Fibroblast of lung (primary cell): ENCODE results near the gene PID1. TPM values are rescaled to one million over a fixed set of nuclear protein-coding genes. Genes with fewer than 3 reads are reported as not detected.

Source experiments
- DNase-seq, 2 donors: peaks; one replicate each; pipeline versions ENCODE4 v3.0.0 to v3.0.0-alpha.2; 2010; ENCODE audit warnings: low read depth in 2 of 2
- H2AFZ ChIP-seq: 2 replicates; pipeline ENCODE4 v1.5.1; 2012; ENCODE audit warnings: low read length, control low read depth, inconsistent platforms
- H3K27ac ChIP-seq: 2 replicates; pipeline ENCODE4 v1.5.1; 2011; ENCODE audit warnings: low read length, control low read depth; ENCODE audit not compliant: insufficient read depth
- H3K27me3 ChIP-seq: 2 replicates; pipeline ENCODE4 v1.5.1; 2011; ENCODE audit warnings: mild to moderate bottlenecking, low read length; ENCODE audit not compliant: control insufficient read depth, insufficient read depth
- H3K36me3 ChIP-seq: 2 replicates; pipeline ENCODE4 v1.5.1; 2011; ENCODE audit warnings: low read length; ENCODE audit not compliant: control insufficient read depth, insufficient read depth
- H3K4me1 ChIP-seq: 2 replicates; pipeline ENCODE4 v1.5.1; 2011; ENCODE audit warnings: low read length; ENCODE audit not compliant: control insufficient read depth, insufficient read depth; ENCODE audit errors: extremely low read depth
- H3K4me2 ChIP-seq: 2 replicates; pipeline ENCODE4 v1.5.1; 2011; ENCODE audit warnings: low read length, control low read depth; ENCODE audit not compliant: insufficient read depth; ENCODE audit errors: extremely low read depth
- H3K4me3 ChIP-seq, 4 experiments: fragments of 200-600 bp in 1 of 4; sonication (generic) in 1 of 4; replicated peaks in 1 of 4; 2 replicates each; pipeline ENCODE4 v1.5.1; 2011 to 2016; ENCODE audit warnings: low read length in 4 of 4, low read depth in 3 of 4, mild to moderate bottlenecking in 3 of 4, control low read depth in 2 of 4, inconsistent platforms in 1 of 4, mixed read lengths in 1 of 4; ENCODE audit not compliant: insufficient read depth in 1 of 4; ENCODE audit errors: control extremely low read depth in 1 of 4
- H3K79me2 ChIP-seq: 2 replicates; pipeline ENCODE4 v1.5.1; 2012; ENCODE audit warnings: mild to moderate bottlenecking, low read length, inconsistent platforms; ENCODE audit not compliant: control insufficient read depth, insufficient read depth
- H3K9ac ChIP-seq: 2 replicates; pipeline ENCODE4 v1.5.1; 2011; ENCODE audit warnings: mild to moderate bottlenecking, low read length, control low read depth; ENCODE audit not compliant: insufficient read depth
- H3K9me3 ChIP-seq: 2 replicates; pipeline ENCODE4 v1.5.1; 2012; ENCODE audit warnings: low read depth, low read length; ENCODE audit not compliant: control insufficient read depth, insufficient read depth
- H4K20me1 ChIP-seq: 2 replicates; pipeline ENCODE4 v1.5.1; 2011; ENCODE audit warnings: low read length; ENCODE audit not compliant: control insufficient read depth, insufficient read depth; ENCODE audit errors: extremely low read depth
- EZH2 ChIP-seq: IDR thresholded peaks from 2 replicates; pipeline ENCODE4 v1.5.1; 2012; ENCODE audit warnings: low read length, control low read depth, mild to moderate bottlenecking; ENCODE audit errors: missing control alignments
- polyA plus RNA-seq, 2 donors: library from polyadenylated mRNA; depleted of rRNA in 1 of 2; stranded (reverse) in 1 of 2; unstranded in 1 of 2; fragments of >200 nt; gene quantifications; 2 replicates each; pipeline ENCODE4 v1.2.1, GENCODE V29; 2011 to 2012; ENCODE audit warnings: missing spikeins in 1 of 2
- total RNA-seq: library from RNA; depleted of rRNA; stranded (reverse); fragments of >200 nt; gene quantifications from 2 replicates; pipeline ENCODE4 v1.2.1, GENCODE V29; 2014
- TF ChIP-seq, protein P1 (sequence below), 2 donors: IDR thresholded peaks in 1 of 2; conservative IDR thresholded peaks in 1 of 2; 1 replicate in 1 of 2; 2 replicates in 1 of 2; pipeline ENCODE4 v1.5.1; 2011 to 2012; ENCODE audit warnings: low read length in 2 of 2, control low read depth in 1 of 2, inconsistent platforms in 1 of 2, low read depth in 1 of 2, mild to moderate bottlenecking in 1 of 2

The PID1 gene
- total and polyA plus RNA-seq, 2 donors (not counting 1 experiment from before 2014, with no cell fraction given), result 15.7 to 29.6 TPM

DNA sequence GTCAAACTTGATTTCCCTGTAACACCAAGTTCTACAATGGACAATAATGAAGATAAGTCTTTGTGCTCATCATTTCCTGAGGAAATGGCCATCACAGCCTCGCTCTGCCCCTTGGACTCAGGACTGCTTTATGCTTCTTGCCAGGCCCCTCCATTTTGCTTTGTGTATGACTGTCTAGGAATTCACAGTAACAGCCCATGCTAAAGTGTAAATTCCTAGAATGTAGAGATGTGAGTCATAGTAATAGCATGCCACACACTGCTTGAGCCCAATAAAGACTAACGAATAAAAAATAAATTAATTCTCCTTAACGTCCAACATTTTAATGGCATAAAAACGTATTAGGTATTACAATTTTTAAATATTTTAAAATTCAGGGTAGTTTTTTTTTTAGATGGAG lies 226.5 kb downstream of the PID1 start:
- DNase-seq, result peak; percentile 39 to 45
- no peaks in the 10 kb centered on the region for H3K4me1 ChIP-seq
- TF ChIP-seq EZH2, result no peak
- TF ChIP-seq, protein P1, sequence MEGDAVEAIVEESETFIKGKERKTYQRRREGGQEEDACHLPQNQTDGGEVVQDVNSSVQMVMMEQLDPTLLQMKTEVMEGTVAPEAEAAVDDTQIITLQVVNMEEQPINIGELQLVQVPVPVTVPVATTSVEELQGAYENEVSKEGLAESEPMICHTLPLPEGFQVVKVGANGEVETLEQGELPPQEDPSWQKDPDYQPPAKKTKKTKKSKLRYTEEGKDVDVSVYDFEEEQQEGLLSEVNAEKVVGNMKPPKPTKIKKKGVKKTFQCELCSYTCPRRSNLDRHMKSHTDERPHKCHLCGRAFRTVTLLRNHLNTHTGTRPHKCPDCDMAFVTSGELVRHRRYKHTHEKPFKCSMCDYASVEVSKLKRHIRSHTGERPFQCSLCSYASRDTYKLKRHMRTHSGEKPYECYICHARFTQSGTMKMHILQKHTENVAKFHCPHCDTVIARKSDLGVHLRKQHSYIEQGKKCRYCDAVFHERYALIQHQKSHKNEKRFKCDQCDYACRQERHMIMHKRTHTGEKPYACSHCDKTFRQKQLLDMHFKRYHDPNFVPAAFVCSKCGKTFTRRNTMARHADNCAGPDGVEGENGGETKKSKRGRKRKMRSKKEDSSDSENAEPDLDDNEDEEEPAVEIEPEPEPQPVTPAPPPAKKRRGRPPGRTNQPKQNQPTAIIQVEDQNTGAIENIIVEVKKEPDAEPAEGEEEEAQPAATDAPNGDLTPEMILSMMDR (conservative IDR thresholded peaks at IDR 0.05 in 1 of 2, IDR thresholded peaks at IDR 0.05 in 1 of 2; ENCODE audit: low read depth in 1 of 2, low read length in 2 of 2), result no peak
- H3K4me2 ChIP-seq, result no peak overlapping the region
- H3K27me3 ChIP-seq, result no peaks in the 10 kb centered on the region
- H2AFZ ChIP-seq, result no peak overlapping the region
- no peaks in the 10 kb centered on the region for H4K20me1 ChIP-seq
- H3K9ac ChIP-seq, result no peak overlapping the region
- no peak overlapping the region for H3K27ac ChIP-seq
- H3K79me2 ChIP-seq, result no peaks in the 10 kb centered on the region
- no peaks in the 10 kb centered on the region for H3K36me3 ChIP-seq
- H3K4me3 ChIP-seq, result no peak overlapping the region
- no peaks in the 10 kb centered on the region for H3K9me3 ChIP-seq

DNA sequence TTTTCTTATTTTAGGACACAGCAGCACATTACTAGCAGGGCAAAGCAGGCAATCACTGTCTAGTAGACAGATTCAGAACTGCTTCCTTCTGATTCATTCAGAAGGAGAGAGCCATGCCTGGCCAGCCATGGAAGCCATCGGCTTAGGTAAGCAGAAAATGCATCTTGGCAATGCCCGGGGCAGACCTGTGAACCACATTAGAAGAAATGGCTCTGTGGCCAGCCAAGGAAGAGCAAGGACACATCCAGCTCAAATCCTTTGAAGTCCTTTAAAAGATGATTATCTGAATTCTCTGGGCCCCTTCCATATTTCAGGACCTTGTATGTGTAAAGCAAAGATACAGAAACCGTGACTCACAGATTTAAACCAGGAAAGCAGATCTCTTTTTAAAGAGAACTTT lies 227.4 kb downstream of the PID1 start:
- Histone ChIP-seq H4K20me1 (no peaks in the 10 kb centered on the region), H3K9ac (no peak overlapping the region), H2AFZ (no peak overlapping the region), H3K27ac (no peak overlapping the region), H3K36me3 (no peaks in the 10 kb centered on the region), H3K27me3 (no peaks in the 10 kb centered on the region), H3K9me3 (no peaks in the 10 kb centered on the region), H3K4me2 (no peak overlapping the region), H3K4me1 (no peaks in the 10 kb centered on the region), H3K4me3 (no peak overlapping the region), H3K79me2 (no peaks in the 10 kb centered on the region)
- no peak for DNase-seq
- TF ChIP-seq, protein P1 (conservative IDR thresholded peaks at IDR 0.05 in 1 of 2, IDR thresholded peaks at IDR 0.05 in 1 of 2; ENCODE audit: low read depth in 1 of 2, low read length in 2 of 2), result no peak
- TF ChIP-seq EZH2, result no peak

DNA sequence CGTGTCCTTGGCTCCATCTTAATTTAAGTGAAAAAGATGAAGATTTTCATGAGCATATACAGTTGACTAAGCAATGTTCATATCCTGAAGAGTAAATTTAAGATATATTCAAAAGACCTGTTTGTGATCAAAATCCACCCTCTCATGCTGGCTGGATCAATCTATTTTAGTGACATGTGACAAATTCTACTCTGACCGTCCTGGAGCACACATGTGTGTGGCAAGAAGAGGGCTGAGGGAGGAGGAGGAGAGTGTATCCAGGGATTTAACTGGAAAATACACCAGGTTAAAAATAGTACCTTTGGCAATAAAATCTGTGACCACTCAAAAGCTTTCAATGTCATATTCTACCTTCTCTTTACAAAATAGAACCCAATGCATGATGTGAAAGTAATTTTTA lies 228.7 kb downstream of the PID1 start:
- no peaks in the 10 kb centered on the region for H3K36me3 ChIP-seq
- no peaks in the 10 kb centered on the region for H3K9me3 ChIP-seq
- no peaks in the 10 kb centered on the region for H4K20me1 ChIP-seq
- no peak for TF ChIP-seq EZH2
- TF ChIP-seq, protein P1 (conservative IDR thresholded peaks at IDR 0.05 in 1 of 2, IDR thresholded peaks at IDR 0.05 in 1 of 2; ENCODE audit: low read depth in 1 of 2, low read length in 2 of 2), result no peak
- H3K9ac ChIP-seq, result no peak overlapping the region
- DNase-seq, result no peak
- no peaks in the 10 kb centered on the region for H3K27me3 ChIP-seq
- no peak overlapping the region for H3K27ac ChIP-seq
- no peak overlapping the region for H3K4me2 ChIP-seq
- H3K4me1 ChIP-seq, result no peaks in the 10 kb centered on the region
- H3K4me3 ChIP-seq, result no peak overlapping the region
- H2AFZ ChIP-seq, result no peak overlapping the region
- no peaks in the 10 kb centered on the region for H3K79me2 ChIP-seq
